ENCODE results near the gene IL21R.
"Not testable (repeated sequence)": the region's sequence is repeated elsewhere in the genome, so short reads cannot be mapped to it uniquely, and the experiment has no call there.

IL21R gene

GRCh38 chr16:27400751-27401620 is 988 bp upstream of the IL21R start:
- no peak for DNase-seq (ENCODE audit: low read depth)

GRCh38 chr16:27402569-27402963 is 592 bp downstream of the IL21R start:
- no peak for DNase-seq (ENCODE audit: low read depth)

GRCh38 chr16:27402964-27403600 is 1.1 kb downstream of the IL21R start:
- DNase-seq (ENCODE audit: low read depth) = no peak

DNA sequence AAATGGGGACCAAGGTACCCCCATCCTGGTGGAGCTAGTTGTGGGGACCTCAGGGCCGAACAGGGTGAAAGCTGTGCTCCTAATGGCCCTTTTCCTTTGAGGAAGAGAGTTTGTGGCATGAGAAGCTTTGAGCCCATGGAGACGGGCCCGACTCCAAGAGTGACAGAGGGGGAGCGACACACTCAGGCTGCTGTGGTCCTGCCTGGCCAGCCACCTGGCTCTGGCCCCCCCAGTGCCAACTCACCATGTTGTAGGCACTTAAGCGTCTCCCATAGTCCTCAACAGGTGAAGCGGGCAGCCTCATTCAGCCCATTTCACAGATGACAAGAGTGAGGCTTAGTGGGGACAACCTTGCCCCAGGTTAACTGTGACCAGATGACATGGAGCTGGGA is 1.6 kb downstream of the IL21R start:
- no peak for DNase-seq (ENCODE audit: low read depth)

DNA sequence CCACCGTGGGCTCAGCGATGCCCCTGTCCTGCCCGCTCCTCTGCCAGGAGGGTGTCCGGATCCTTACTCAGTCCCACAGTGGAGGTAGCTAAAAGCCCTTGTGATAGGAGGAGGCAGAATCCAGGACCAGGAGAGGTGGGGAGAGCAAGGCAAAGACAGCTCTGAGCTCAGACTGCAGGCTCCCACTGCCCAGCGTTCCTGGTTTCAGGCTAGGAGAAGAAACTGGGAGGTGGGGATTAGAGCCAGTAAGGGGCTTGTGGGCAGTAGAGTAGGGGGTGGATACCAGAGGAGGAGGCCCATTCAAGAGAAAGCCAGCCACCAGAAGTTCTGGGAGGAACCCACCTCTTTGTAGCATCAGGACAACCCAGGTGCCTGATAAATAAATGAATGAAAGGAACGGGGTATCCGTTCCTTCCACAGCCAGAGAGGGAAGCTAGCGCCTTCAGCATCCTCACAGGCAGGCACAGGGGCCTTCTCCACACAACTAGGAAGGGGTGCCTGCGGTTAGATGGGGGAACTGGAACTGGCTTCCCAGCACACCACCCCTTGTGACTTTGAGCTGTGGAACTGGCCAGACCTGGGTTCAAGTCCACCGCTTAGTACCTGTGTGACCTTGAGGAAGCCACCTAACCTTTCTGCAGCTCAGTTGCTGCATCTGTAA is 2.3 kb downstream of the IL21R start:
- DNase-seq (ENCODE audit: low read depth) = no peak

DNA sequence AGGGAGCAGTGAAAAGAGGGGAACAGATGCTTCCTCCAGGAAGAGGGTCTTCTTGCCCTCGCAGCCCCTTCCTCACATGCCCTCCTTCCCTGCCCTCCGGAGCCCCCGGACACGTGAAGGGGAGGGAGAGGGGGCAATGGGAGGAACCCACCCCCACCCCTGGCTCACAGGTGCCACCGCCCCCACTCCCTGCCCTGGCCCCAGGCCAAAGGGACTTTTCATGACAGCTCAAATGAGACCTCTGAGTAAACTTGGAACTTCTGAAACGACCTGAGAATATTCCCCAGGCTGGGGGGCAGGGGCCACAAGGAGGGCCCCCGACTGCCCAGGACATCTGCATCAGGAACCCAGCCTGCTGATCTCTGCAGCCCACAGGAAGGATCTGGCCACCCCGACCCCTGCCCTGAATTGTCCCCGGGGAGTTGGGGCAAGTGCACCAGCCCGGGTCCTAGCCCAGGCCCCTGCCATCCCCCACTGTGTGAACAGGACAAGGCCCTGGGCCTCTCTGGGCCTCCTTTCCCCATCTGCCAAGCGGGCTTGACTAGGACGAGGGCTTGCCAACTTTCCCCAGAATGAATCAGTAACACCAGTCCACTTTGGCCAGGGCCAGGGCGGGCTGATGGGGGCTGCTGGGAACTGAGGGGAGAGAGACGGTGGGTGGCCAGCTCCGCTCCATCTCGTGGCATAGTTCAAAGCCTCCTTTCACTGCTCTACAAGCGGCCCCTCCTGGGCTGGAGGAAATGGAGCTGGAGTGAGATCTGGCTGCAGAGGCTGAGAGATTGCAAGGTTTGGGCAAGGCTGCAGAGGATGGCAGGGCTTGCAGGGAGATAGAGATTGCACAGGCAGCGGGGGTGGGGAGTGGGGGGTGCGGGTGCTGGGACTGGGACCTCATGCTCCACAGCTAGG is 3.8 kb downstream of the IL21R start:
- peak; percentile 33 for DNase-seq (ENCODE audit: low read depth)

GRCh38 chr16:27406511-27407128 is 4.6 kb downstream of the IL21R start:
- no peak for DNase-seq (ENCODE audit: low read depth)

- DNase-seq (ENCODE audit: low read depth) = no peak
Measured at GRCh38 chr16:27407133-27407532, 5.2 kb downstream of the IL21R start.

DNA sequence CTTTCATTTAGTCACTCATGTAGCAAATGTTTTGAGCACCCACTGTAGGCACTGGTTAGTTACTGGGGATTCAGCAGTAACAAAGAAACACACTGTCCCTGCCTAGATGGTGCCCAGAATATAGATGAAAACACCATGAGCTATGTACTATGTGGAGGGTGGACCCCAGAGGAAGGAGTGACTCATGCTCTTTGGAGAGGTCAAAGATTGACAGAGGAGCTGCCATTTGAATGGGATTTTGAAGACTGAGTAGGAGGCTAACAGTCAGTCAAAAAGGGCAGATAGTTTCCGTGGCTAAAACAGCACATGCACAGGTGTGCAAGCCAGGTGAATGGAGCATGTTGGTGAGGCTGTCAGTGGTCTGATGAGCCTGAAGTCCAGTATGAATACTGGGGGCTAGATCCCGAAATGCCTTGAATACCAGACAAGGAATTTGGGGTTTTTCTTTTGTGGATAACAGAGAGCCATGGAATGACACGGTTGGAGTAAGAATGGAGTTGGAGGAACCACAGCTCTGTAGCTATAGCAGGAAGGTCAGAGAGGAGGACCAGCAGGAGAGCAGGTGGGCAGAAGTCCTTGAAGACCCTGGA is 6.1 kb downstream of the IL21R start:
- DNase-seq (ENCODE audit: low read depth) = no peak

- DNase-seq (ENCODE audit: low read depth) = no peak
Measured at GRCh38 chr16:27408602-27409031, 6.6 kb downstream of the IL21R start.

- DNase-seq (ENCODE audit: low read depth) = not testable (repeated sequence)
Measured at GRCh38 chr16:27409958-27410357, 8.0 kb downstream of the IL21R start.

DNA sequence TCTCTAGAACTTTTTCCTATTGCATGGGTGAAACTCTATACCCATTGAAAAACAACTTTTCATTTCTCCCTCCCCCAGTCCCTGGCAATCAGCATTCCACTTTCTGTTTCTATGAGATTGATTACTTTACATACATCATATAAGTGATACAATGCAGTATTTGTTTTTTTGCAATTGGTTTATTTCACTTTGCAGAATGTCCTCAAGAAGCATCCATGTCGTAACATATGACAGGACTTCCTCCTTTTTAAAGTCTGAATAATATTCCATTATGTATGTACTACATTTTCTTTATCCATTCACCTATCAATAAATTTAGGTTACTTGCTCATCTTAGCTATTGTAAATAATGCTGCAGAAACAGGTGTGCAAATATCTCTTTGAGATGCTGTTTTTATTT is 8.8 kb downstream of the IL21R start:
- no peak for DNase-seq (ENCODE audit: low read depth)

- no peak for DNase-seq (ENCODE audit: low read depth)
Measured at GRCh38 chr16:27413956-27414355, 12.0 kb downstream of the IL21R start.

GRCh38 chr16:27414788-27415431 is 12.9 kb downstream of the IL21R start:
- no peak for DNase-seq (ENCODE audit: low read depth)

- no peak for DNase-seq (ENCODE audit: low read depth)
Measured at GRCh38 chr16:27417047-27417671, 15.2 kb downstream of the IL21R start.

DNA sequence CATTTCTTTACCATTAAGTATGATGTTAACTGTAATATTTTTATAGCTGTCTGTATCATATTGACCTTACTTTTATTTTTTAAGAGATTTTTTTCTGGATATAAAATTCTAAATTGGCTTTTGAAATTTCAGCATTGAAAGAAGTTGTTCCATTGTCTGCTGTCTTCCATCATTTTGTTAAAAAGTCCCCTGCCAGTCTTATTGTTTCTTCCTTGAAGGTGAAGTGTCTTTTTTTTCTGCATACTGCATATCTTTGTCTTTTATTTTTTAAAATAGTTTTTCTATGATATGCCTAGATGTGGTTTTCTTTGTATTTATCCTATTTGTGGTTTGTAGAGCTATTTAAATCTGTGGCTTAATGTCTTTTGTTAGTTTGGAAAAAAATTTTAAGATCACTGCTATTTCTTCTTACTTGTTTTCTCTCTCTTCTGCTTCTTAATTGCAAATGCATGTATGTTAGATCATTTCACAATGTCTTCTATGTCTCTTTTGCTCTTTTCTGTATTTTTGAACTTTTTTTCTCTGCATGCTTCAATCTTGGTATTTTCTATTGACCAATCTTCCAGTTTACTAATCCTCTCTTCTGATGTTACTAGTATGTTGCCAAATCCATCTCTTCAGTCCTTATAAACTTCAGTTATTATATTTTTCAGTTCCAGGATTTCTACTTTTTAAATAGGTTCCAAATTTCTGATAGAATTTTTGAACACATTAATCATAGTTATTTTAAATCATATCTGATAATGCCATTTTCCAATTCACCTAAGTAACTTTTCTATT is 20.2 kb downstream of the IL21R start:
- no peak for DNase-seq (ENCODE audit: low read depth)

- DNase-seq (ENCODE audit: low read depth) = no peak
Measured at GRCh38 chr16:27424772-27425498, 23.0 kb downstream of the IL21R start.

DNA sequence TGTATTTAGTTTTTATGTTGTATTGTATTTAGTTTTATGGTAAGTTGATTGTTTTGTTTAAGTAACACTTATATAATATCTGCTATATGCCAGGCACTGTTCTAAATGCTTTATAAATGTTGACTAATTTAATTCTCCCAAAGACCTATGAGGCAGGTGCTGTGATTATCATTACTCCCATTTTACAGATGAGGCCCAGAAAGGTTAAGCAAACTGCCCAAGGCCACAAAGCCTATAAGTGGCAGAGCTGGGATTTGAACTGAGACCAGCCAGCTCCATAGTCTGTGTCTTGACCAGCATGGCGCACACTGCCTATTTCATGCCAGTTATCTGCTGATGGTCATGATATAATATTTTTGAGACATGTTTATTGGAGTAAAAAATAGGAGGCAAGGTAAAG is 24.0 kb downstream of the IL21R start:
- no peak for DNase-seq (ENCODE audit: low read depth)

Data from activated T-cell treated with anti-CD3 and anti-CD28 coated beads for 1 hour (primary cell).